Uterus (tissue), 2 donors: Measurements from ENCODE around the gene ABRACL.

Experiments
- POLR2A ChIP-seq, 2 donors: fragments of 450-650 bp; IDR thresholded peaks; one replicate each; pipeline ENCODE4 v1.6.1; 2016; ENCODE audit warnings: antibody characterized with exemption in 2 of 2, mild to moderate bottlenecking in 1 of 2, moderate library complexity in 1 of 2
- TF ChIP-seq, protein P1 (sequence below), 4 experiments: fragments of 200-600 bp in 2 of 4; fragments of 450-650 bp in 2 of 4; sonication (generic) in 2 of 4; IDR thresholded peaks; one replicate each; pipeline ENCODE4 v1.5.1; 2016 to 2019; ENCODE audit warnings: antibody characterized with exemption in 4 of 4, mild to moderate bottlenecking in 2 of 4, moderate library complexity in 1 of 4

- TF ChIP-seq POLR2A (IDR thresholded peaks at IDR 0.05): no peak
- TF ChIP-seq, protein P1, sequence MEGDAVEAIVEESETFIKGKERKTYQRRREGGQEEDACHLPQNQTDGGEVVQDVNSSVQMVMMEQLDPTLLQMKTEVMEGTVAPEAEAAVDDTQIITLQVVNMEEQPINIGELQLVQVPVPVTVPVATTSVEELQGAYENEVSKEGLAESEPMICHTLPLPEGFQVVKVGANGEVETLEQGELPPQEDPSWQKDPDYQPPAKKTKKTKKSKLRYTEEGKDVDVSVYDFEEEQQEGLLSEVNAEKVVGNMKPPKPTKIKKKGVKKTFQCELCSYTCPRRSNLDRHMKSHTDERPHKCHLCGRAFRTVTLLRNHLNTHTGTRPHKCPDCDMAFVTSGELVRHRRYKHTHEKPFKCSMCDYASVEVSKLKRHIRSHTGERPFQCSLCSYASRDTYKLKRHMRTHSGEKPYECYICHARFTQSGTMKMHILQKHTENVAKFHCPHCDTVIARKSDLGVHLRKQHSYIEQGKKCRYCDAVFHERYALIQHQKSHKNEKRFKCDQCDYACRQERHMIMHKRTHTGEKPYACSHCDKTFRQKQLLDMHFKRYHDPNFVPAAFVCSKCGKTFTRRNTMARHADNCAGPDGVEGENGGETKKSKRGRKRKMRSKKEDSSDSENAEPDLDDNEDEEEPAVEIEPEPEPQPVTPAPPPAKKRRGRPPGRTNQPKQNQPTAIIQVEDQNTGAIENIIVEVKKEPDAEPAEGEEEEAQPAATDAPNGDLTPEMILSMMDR (IDR thresholded peaks at IDR 0.05): no peak
Observed at GRCh38 chr6:139053382-139053781, 24.8 kb downstream of the ABRACL start.
